ENCODE results near the gene GALR3. TPM values are rescaled to one million over a fixed set of nuclear protein-coding genes. Genes with fewer than 3 reads are reported as not detected.

Gene GALR3
- total and polyA plus RNA-seq, 7 experiments from 2014 or later, result not detected

- ATAC-seq (peak; percentile 45), DNase-seq (peak in 1 of 9 donors; percentile 40)
- intact Hi-C loops (cut with micrococcal nuclease), result loop anchor here (10.0 kb wide), 3 partner anchors 118 to 382 kb away; partner anchors contain the start of genes NOL12 (in 1 of the 2) and PLA2G6 (in 1 of the 2)
- Histone ChIP-seq H3K9me3 (ENCODE audit: control insufficient read depth in 2 of 3, low read length in 3 of 3) (no peaks in the 10 kb centered on the region), H3K27ac (ENCODE audit: low read depth, low read length) (peak overlapping the region; percentile 18), H3K4me1 (ENCODE audit: control insufficient read depth in 2 of 2, insufficient read depth in 2 of 2, low read length in 2 of 2) (peaks cover 4 to 32% of the 10 kb centered on the region in 2 donors), H3K4me3 (ENCODE audit: low read length) (peak overlapping the region; percentile 64), H3K36me3 (ENCODE audit: control insufficient read depth in 2 of 3, insufficient read depth in 3 of 3, low read length in 3 of 3) (no peaks in the 10 kb centered on the region), H3K27me3 (ENCODE audit: control insufficient read depth in 2 of 2, insufficient read depth in 2 of 2, low read length in 2 of 2) (peaks cover 0 to 16% of the 10 kb centered on the region in 2 donors)
- ChIA-PET POLR2A (interaction anchor here (0.5 to 1.4 kb wide), 2 partner anchors 132 to 595 kb away, joined by 3 to 4 read pairs; no protein-coding TSS in a partner anchor), CTCF (no interaction called here)
- peaks cover 0 to 5% (median 0%) of the 10 kb centered on the region in 5 donors for H3K36me3 Mint-ChIP-seq
- peaks cover 4 to 49% (median 24%) of the 10 kb centered on the region in 5 donors for H3K27me3 Mint-ChIP-seq
- H3K9me3 Mint-ChIP-seq, result peaks cover 0 to 2% (median 0%) of the 10 kb centered on the region in 11 donors
- H3K4me3 Mint-ChIP-seq, result peak overlapping the region; percentile 54 to 90 (median 82)
- H3K4me1 Mint-ChIP-seq, result peaks cover 15 to 42% (median 39%) of the 10 kb centered on the region in 7 donors
- H3K27ac Mint-ChIP-seq, result peak overlapping the region in 6 of 9 donors; percentile 5 to 52 (median 10)
Observed at GRCh38 chr22:37802310-37803194, 20.6 kb upstream of the GALR3 start.

GRCh38 chr22:37803195-37803638, 20.0 kb upstream of the GALR3 start:
- Histone ChIP-seq H3K27ac (ENCODE audit: low read depth, low read length) (no peak overlapping the region), H3K4me3 (ENCODE audit: low read length) (peak overlapping the region; percentile 64), H3K27me3 (ENCODE audit: control insufficient read depth in 2 of 2, insufficient read depth in 2 of 2, low read length in 2 of 2) (peaks cover 0 to 19% of the 10 kb centered on the region in 2 donors), H3K36me3 (ENCODE audit: control insufficient read depth in 2 of 3, insufficient read depth in 3 of 3, low read length in 3 of 3) (no peaks in the 10 kb centered on the region), H3K4me1 (ENCODE audit: control insufficient read depth in 2 of 2, insufficient read depth in 2 of 2, low read length in 2 of 2) (peaks cover 10 to 32% of the 10 kb centered on the region in 2 donors), H3K9me3 (ENCODE audit: control insufficient read depth in 2 of 3, low read length in 3 of 3) (no peaks in the 10 kb centered on the region)
- Mint-ChIP-seq H3K27me3 (peaks cover 4 to 50% (median 26%) of the 10 kb centered on the region in 5 donors), H3K4me1 (peaks cover 15 to 45% (median 43%) of the 10 kb centered on the region in 7 donors), H3K27ac (peak overlapping the region in 4 of 9 donors; percentile 5 to 52 (median 19)), H3K4me3 (peak overlapping the region; percentile 54 to 85 (median 78)), H3K36me3 (peaks cover 0 to 5% (median 0%) of the 10 kb centered on the region in 5 donors), H3K9me3 (peaks cover 0 to 2% (median 0%) of the 10 kb centered on the region in 11 donors)
- DNase-seq (no peak), ATAC-seq (no peak)
- CTCF ChIA-PET, result no interaction called here
- POLR2A ChIA-PET, result interaction anchor here (1.4 kb wide), 1 partner anchor 133 kb away, joined by 3 read pairs; no protein-coding TSS in a partner anchor
- intact Hi-C loops (cut with micrococcal nuclease), result loop anchor here (10.0 kb wide), 3 partner anchors 118 to 382 kb away; partner anchors contain the start of genes NOL12 (in 1 of the 2) and PLA2G6 (in 1 of the 2)

- Histone ChIP-seq H3K27ac (ENCODE audit: low read depth, low read length) (no peak overlapping the region), H3K4me1 (ENCODE audit: control insufficient read depth in 2 of 2, insufficient read depth in 2 of 2, low read length in 2 of 2) (peaks cover 14 to 32% of the 10 kb centered on the region in 2 donors), H3K36me3 (ENCODE audit: control insufficient read depth in 2 of 3, insufficient read depth in 3 of 3, low read length in 3 of 3) (no peaks in the 10 kb centered on the region), H3K9me3 (ENCODE audit: control insufficient read depth in 2 of 3, low read length in 3 of 3) (no peaks in the 10 kb centered on the region), H3K4me3 (ENCODE audit: low read length) (no peak overlapping the region), H3K27me3 (ENCODE audit: control insufficient read depth in 2 of 2, insufficient read depth in 2 of 2, low read length in 2 of 2) (peaks cover 0 to 20% of the 10 kb centered on the region in 2 donors)
- peaks cover 15 to 50% (median 45%) of the 10 kb centered on the region in 7 donors for H3K4me1 Mint-ChIP-seq
- ChIA-PET CTCF (no interaction called here), POLR2A (no interaction called here)
- peak overlapping the region in 6 of 9 donors; percentile 36 to 84 (median 52) for H3K27ac Mint-ChIP-seq
- peaks cover 0 to 5% (median 0%) of the 10 kb centered on the region in 5 donors for H3K36me3 Mint-ChIP-seq
- H3K9me3 Mint-ChIP-seq, result peaks cover 0 to 2% (median 0%) of the 10 kb centered on the region in 11 donors
- DNase-seq, result no peak
- ATAC-seq, result no peak
- intact Hi-C loops (cut with micrococcal nuclease), result loop anchor here (10.0 kb wide), 3 partner anchors 119 to 381 kb away; partner anchors contain the start of genes NOL12 (in 1 of the 2) and PLA2G6 (in 1 of the 2)
- peaks cover 4 to 51% (median 28%) of the 10 kb centered on the region in 5 donors for H3K27me3 Mint-ChIP-seq
- H3K4me3 Mint-ChIP-seq, result peak overlapping the region; percentile 44 to 85 (median 76)
Observed at GRCh38 chr22:37803639-37804351, 19.4 kb upstream of the GALR3 start.

GRCh38 chr22:37804352-37804880, 18.8 kb upstream of the GALR3 start:
- no peak for ATAC-seq
- Mint-ChIP-seq H3K4me3 (peak overlapping the region; percentile 44 to 85 (median 75)), H3K36me3 (peaks cover 0 to 5% (median 0%) of the 10 kb centered on the region in 5 donors), H3K27ac (peak overlapping the region in 5 of 9 donors; percentile 48 to 84 (median 53)), H3K4me1 (peaks cover 15 to 56% (median 46%) of the 10 kb centered on the region in 7 donors), H3K9me3 (peaks cover 0 to 2% (median 0%) of the 10 kb centered on the region in 11 donors), H3K27me3 (peaks cover 4 to 51% (median 28%) of the 10 kb centered on the region in 5 donors)
- intact Hi-C loops (cut with micrococcal nuclease), result loop anchor here (10.0 kb wide), 3 partner anchors 120 to 380 kb away; partner anchors contain the start of genes NOL12 (in 1 of the 2) and PLA2G6 (in 1 of the 2)
- H3K4me3 ChIP-seq (ENCODE audit: low read length), result no peak overlapping the region
- H3K4me1 ChIP-seq (ENCODE audit: control insufficient read depth in 2 of 2, insufficient read depth in 2 of 2, low read length in 2 of 2), result peaks cover 14 to 32% of the 10 kb centered on the region in 2 donors
- no peaks in the 10 kb centered on the region for H3K36me3 ChIP-seq (ENCODE audit: control insufficient read depth in 2 of 3, insufficient read depth in 3 of 3, low read length in 3 of 3)
- ChIA-PET CTCF (no interaction called here), POLR2A (interaction anchor here (0.9 kb wide), 1 partner anchor 469 kb away, joined by 3 read pairs; no protein-coding TSS in a partner anchor)
- DNase-seq, result peak in 2 of 9 donors; percentile 9 to 40
- H3K9me3 ChIP-seq (ENCODE audit: control insufficient read depth in 2 of 3, low read length in 3 of 3), result no peaks in the 10 kb centered on the region
- H3K27ac ChIP-seq (ENCODE audit: low read depth, low read length), result peak overlapping the region; percentile 44
- H3K27me3 ChIP-seq (ENCODE audit: control insufficient read depth in 2 of 2, insufficient read depth in 2 of 2, low read length in 2 of 2), result peaks cover 0 to 20% of the 10 kb centered on the region in 2 donors

DNA sequence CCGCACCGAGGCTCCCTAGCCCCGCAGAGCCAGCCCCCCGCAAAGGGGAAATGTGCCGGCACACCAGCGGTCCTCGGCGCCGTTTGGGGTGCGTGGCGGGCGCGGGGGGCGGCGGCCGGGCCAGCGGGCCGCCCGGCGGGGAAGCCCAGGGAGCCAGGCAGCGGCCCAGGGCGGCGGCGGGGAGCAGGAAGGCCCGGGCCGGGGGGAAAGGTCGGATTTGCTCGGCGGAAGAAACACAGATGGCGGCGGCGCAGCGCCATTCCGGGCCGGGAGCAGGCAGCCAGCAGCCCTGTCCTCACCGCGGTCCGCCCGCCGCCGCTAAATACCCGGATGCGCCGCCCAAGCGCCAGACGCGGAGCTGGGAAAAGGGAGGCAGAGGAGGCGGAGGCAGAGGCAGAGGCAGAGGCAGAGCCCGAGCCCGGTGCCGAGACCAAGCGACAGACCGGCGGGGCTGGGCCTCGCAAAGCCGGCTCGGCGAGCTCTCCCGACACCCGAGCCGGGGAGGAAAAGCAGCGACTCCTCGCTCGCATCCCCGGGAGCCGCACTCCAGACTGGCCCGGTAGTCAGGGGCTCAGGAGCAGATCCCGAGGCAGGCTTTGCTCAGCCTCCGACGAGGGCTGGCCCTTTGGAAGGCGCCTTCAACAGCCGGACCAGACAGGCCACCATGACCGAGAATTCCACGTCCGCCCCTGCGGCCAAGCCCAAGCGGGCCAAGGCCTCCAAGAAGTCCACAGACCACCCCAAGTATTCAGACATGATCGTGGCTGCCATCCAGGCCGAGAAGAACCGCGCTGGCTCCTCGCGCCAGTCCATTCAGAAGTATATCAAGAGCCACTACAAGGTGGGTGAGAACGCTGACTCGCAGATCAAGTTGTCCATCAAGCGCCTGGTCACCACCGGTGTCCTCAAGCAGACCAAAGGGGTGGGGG, 18.0 kb upstream of the GALR3 start:
- peak overlapping the region; percentile 61 for H3K27ac ChIP-seq (ENCODE audit: low read depth, low read length)
- intact Hi-C loops (cut with micrococcal nuclease), result loop anchor here (5.0 to 10.0 kb wide), 8 partner anchors 42 to 987 kb away; partner anchors contain the start of genes C22orf23 (in 1 of the 2), DNAL4 (in 1 of the 2), EIF3L (in 1 of the 2) and LGALS1 (in 1 of the 2)
- Mint-ChIP-seq H3K4me1 (peaks cover 15 to 56% (median 48%) of the 10 kb centered on the region in 7 donors), H3K27me3 (peaks cover 4 to 50% (median 27%) of the 10 kb centered on the region in 5 donors), H3K36me3 (peaks cover 0 to 5% (median 0%) of the 10 kb centered on the region in 5 donors), H3K9me3 (peaks cover 0 to 2% (median 0%) of the 10 kb centered on the region in 11 donors), H3K27ac (peak overlapping the region in 8 of 9 donors; percentile 30 to 78 (median 60)), H3K4me3 (peak overlapping the region; percentile 67 to 90 (median 80))
- DNase-seq (peak; percentile 43 to 93 (median 65)), ATAC-seq (peak; percentile 49)
- H3K27me3 ChIP-seq (ENCODE audit: control insufficient read depth in 2 of 2, insufficient read depth in 2 of 2, low read length in 2 of 2), result peaks cover 0 to 20% of the 10 kb centered on the region in 2 donors
- CTCF ChIA-PET, result interaction anchor here (0.6 kb wide), 1 partner anchor 30 kb away, joined by 3 read pairs; no protein-coding TSS in a partner anchor
- no peaks in the 10 kb centered on the region for H3K36me3 ChIP-seq (ENCODE audit: control insufficient read depth in 2 of 3, insufficient read depth in 3 of 3, low read length in 3 of 3)
- peak overlapping the region; percentile 52 for H3K4me3 ChIP-seq (ENCODE audit: low read length)
- H3K4me1 ChIP-seq (ENCODE audit: control insufficient read depth in 2 of 2, insufficient read depth in 2 of 2, low read length in 2 of 2), result peaks cover 14 to 32% of the 10 kb centered on the region in 2 donors
- POLR2A ChIA-PET, result interaction anchor here (0.9 kb wide), 1 partner anchor 469 kb away, joined by 3 read pairs; no protein-coding TSS in a partner anchor
- no peaks in the 10 kb centered on the region for H3K9me3 ChIP-seq (ENCODE audit: control insufficient read depth in 2 of 3, low read length in 3 of 3)
